ENCODE data around the gene HDAC9.

The HDAC9 gene

GRCh38 chr7:18558503-18558902, 63.0 kb downstream of the HDAC9 start:
- no peak for DNase-seq

GRCh38 chr7:18558910-18559309, 63.4 kb downstream of the HDAC9 start:
- DNase-seq: no peak

GRCh38 chr7:18559756-18560155, 64.2 kb downstream of the HDAC9 start:
- no peak for DNase-seq

- no peak for DNase-seq
These were observed 69.2 kb downstream of the HDAC9 start for GRCh38 chr7:18564779-18565178.

GRCh38 chr7:18565337-18565736, 69.8 kb downstream of the HDAC9 start:
- no peak for DNase-seq

GRCh38 chr7:18566205-18566604, 70.7 kb downstream of the HDAC9 start:
- DNase-seq: no peak

- DNase-seq: no peak
These were observed 71.3 kb downstream of the HDAC9 start for GRCh38 chr7:18566829-18567228.

DNA sequence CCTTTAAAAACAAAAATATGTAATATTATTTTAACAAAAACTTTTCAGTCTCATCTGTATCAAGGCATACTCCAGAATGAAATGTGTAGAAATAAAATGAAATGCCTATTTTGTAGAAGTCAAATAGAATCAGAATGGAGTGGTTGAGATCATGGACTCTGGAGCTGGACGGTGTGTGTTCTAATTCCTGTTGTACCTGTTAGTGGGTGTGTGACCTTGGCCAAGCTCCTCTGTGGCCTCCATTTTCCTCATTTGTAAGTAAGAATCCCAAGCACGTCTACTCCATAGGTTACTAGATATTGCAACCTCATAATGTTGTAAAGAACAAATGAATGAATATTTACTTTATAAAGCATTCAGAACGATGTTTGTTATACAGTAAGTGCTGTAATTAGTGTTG, 74.9 kb downstream of the HDAC9 start:
- DNase-seq: no peak

DNA sequence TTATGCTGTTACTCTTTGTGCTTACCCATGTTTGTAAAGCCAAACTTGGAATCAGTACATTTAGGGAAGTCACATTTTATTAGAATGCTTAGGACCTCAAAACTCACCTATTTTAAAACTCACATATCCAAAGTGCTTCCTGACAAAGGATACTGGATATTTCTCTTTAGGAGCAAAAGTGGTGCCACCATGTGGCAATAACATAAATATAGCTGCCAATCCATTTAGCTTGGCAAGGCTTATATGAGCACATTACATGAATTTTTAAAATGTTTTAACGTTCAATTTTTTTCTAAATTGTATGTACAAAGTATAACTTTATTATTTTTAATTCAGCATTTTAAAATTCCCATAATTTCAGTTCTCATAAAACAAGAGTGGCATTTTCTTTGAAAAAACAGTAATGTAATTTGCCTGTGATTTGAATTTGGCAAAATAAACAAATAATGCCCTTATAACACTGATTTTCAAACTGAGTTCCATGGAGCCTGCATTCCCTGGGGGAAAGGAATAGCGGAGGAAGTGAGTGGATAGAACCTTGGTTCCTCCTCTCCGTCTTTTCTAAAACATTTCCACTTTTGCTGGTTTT, 75.4 kb downstream of the HDAC9 start:
- DNase-seq: no peak

DNA sequence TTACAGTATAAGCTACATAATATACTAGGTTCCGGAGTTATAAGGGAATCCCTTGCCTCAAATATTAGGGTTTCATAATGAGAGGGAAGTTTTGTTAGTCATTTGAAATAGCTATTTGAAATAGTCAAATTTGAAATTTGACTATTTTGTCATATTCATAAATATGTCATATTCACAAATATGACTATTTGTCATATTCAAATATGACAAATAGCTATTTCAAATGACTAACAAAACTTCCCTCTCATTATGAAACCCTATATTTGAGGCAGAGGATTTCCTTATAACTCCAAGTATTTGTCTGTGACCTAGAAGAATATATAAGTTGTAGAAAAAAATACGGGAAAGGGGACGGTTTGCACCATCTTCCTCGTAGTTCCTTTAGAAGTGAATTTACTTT, 76.6 kb downstream of the HDAC9 start:
- DNase-seq: no peak

GRCh38 chr7:18572885-18573284, 77.3 kb downstream of the HDAC9 start:
- DNase-seq: no peak

DNA sequence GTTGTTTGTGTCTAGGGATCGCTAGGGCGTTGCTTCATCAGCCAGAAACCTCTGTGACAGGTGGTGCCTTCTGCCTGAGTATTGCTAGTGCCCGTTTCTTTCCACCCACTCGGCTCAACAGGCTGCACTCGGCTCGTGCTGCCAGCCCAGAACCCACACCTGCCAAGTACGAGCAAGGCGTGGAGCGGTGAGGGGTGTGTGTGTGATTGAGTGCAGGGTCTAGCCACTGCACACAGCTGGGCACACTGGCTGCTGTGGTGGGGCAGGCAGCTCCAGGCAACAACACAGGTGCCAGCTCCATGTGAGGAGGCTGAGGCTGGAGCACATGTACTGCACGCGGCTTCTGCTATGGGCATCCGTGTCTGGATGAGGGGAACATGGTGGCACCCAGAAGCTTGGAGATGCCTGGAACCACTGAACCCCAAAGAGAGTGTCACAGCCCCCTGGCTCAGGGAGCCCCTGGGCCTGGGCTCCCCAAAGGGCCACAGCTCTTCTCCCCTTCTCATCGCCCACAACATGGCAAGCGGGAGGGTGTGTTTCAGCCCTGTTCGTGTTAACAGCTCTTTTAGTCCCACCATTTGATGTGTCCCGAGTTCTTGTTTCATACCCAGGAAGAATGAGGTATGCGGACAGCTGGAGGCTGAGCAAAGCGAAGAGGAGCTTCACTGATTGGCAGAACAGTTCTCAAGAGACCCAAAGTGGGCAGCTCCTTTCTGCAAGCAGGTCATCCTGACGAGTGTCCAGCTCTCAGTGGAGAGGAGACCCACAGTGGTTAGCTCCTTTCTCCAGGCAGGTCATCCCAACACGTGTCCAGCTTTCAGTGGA, 78.1 kb downstream of the HDAC9 start:
- DNase-seq: no peak

DNA sequence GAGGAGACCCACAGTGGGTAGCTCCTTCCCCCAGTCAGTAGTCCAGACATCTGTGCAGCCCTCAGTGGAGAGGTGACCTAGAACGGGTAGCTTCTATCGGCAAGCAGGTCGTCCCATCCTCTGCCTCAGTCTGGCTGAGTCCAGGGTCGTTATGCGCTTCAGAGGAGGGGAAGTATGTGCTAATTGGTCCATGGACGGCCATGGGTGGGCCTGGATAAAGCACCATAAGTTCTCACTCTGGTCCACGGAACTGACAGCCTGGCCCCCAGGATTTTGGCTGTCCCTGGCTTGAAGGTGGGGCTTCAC, 78.6 kb downstream of the HDAC9 start:
- no peak for DNase-seq

- DNase-seq: no peak
These were observed 79.1 kb downstream of the HDAC9 start for GRCh38 chr7:18574676-18575075.

DNA sequence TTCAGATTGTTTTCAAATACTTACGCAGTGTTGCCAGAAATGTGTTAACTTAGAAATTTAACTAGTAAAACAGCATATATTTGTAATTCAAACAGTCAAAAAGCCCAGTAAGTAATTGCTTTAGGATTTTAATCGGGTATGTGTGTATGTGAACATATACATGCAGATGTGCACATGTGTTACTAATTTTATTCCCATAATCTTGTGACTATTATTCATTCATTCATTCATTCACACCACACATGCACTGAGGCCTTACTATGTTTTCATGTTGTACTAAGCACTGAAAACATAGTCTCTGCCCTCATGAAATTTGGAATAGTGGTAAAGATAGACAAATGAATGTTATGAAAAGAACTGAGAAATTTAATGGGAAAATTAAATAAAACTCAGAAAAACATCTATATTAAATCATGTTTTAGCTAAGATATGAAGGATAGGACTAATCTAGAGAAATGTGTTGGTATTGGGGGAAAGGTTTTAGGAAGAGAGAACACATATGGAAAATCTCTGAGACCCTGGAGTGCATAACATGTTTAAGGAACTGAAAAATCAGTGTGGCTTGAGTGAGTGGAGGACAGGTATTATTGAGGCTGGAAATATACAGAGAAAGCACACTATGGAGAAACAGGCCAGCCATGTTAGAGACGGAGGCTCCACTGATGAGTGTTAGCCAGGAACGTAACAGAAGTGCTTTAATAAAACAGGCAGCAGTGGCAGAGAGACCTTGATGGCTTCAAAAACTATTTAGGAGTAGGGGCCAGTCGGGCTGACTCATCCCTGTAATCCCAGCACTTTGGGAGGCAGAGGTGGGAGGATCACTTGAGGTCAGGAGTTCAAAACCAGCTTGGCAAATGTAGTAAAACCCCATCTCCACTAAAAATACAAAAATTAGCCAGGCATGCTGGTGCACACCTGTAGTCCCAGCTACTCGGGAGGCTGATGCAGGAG, 80.3 kb downstream of the HDAC9 start:
- no peak for DNase-seq

DNA sequence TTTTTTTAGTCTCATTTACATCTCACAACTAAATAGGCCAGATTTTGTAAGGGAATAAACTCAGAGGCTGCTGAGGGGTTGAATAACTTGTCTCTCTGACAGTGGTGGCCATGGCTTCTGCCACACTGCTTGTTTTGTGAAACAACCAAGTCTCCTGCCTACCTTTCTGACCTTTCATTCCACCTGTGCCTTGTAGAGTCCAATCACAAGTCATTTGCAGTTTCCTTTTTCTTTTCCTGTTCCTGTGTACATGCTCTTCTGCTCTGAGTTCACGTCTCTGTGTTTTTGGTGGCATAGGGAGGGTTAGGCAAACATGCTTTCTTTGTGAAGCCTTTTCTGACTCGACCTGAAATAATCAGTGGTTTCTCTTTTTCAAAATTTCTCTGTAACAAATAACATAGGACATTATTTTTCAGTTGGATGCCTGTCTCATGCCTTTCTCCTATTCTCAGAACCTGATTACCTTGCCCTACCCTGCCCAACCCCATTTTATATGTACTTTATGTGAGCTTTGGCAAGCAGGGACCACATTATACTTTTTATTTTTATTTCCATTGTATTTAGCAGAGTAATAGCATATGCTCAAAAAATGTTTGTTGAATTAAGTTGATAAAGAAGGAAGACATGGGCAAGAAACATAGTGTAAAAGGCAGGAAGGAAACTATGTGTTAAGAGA, 81.7 kb downstream of the HDAC9 start:
- no peak for DNase-seq

GRCh38 chr7:18579698-18580097, 84.1 kb downstream of the HDAC9 start:
- DNase-seq: no peak

GRCh38 chr7:18580950-18581349, 85.4 kb downstream of the HDAC9 start:
- no peak for DNase-seq

DNA sequence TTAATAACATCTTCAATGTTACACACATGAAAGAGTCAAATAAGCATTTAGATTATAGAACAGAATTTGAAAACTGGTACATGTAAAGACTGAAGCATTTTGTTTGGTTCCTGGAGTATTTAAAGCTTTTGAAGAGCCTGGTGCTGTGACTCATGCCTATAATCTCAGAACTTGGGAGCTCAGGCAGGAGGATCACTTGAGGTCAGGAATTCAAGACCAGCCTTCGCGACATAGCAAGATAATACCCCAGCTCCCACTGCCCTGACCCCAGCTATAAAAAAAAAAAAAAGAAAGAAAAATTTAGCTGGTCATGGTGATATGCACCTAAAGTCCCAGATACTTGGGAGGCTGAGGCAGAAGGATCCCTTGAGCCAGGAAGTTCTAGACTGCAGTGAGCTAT, 87.8 kb downstream of the HDAC9 start:
- no peak for DNase-seq

- DNase-seq: no peak
These were observed 94.7 kb downstream of the HDAC9 start for GRCh38 chr7:18590241-18590640.

GRCh38 chr7:18590744-18591340, 95.3 kb downstream of the HDAC9 start:
- DNase-seq: no peak

DNA sequence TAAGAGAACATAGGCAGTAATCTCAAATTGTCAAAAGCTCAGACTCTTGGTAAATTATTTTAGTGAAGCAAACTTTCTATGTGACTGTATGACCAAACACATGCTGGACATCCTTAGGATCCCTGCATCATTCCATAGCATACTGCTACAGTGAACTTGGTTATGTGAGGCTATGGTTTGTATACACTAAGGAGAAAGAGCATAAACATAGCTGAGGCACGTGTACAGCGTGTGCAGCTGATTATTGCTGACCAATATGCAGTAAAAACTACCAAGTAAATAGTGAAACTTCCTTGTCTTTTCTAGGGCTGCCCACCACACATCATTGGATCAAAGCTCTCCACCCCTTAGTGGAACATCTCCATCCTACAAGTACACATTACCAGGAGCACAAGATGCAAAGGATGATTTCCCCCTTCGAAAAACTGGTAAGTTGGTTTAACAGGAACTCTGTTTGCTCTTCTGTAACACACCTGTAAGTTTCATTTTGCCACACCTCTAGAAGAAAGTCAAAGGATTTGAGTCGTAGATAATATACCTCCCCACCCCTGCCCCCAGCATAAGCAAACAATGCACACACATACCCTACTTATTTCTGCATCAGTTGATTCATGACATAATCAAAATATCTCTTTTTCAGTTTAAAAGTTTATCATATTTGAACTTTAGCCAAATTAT, 98.2 kb downstream of the HDAC9 start:
- no peak for DNase-seq
